ENCODE measurements around the gene CEP43.

CEP43 gene

DNA sequence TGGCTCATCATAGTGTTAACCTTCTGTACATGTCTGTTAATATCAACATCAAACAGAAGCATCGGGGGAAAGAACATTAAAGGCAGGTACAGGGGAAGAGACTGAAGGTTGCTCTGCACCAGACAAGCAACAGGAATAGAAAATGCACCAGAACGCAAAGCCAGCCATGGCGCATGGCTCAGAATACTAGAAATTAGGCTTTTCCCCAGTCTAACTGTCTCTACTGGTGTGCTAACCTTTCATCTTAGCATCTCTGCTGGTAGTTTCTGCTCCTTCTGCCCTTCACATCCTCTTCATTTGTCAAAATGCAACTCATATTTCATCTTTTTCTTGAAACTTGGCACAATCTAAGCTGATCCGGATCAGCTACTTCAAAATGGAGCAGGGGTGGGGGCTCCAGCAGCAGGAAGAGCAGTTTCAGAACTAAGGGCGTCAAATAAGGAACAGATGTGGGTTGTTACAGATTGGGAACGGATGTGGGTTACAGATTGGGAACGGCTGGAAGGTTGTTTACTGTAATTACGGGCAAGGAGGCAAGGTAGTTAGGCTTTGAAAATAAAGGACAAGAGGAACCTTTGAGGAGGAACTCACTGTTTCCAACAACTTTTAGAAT, 29.7 kb upstream of the CEP43 start:
- no peak for DNase-seq

- no peak for DNase-seq
Observed at GRCh38 chr6:166970091-166970490, 29.1 kb upstream of the CEP43 start.

DNA sequence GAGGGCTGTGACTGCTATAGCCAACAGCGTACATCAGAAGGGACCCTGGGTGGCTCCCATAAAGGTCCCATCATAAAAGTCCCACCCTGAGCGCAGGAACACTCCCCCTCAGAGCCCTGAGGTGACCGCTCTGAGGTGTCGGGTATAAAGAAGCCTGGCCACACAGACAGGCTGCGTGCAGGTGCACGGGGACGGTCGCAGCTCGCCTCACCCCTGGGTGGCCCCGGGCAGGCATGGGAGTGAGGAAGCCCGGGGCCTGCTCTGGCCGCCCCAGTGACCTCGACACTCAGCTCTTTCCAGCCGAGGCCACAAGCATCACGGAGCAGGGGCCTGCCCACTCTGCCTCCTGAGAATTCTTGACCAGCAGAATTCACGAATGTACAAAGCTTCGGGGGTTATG, 28.4 kb upstream of the CEP43 start:
- DNase-seq: no peak

GRCh38 chr6:166971271-166971670, 27.9 kb upstream of the CEP43 start:
- no peak for DNase-seq

GRCh38 chr6:166972101-166972500, 27.1 kb upstream of the CEP43 start:
- DNase-seq: no peak

DNA sequence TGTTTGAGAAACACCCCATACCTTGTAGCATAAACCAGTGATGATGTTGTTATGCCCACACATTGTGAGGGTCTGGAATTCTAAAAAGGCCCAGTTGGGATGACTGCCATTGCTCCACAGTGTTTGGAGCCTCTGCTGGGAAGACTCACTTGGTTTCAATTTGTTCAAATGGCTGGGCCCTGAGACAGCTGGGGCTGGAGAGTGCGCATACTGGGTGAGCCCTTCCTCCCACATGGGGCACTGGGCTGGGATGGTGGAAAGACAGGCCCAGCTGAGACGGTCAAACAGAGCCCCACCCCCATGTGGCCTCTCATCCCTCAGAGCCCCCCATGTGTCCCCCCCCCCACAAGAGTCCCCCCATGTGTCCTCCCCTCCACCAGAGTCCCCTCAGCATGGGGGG, 22.6 kb upstream of the CEP43 start:
- DNase-seq: no peak

GRCh38 chr6:166977621-166978525, 21.3 kb upstream of the CEP43 start:
- peak in 1 of 3 donors; percentile 20 for DNase-seq

- no peak for DNase-seq
Observed at GRCh38 chr6:166980738-166981137, 18.5 kb upstream of the CEP43 start.

- no peak for DNase-seq
Observed at GRCh38 chr6:166987448-166987847, 11.7 kb upstream of the CEP43 start.

DNA sequence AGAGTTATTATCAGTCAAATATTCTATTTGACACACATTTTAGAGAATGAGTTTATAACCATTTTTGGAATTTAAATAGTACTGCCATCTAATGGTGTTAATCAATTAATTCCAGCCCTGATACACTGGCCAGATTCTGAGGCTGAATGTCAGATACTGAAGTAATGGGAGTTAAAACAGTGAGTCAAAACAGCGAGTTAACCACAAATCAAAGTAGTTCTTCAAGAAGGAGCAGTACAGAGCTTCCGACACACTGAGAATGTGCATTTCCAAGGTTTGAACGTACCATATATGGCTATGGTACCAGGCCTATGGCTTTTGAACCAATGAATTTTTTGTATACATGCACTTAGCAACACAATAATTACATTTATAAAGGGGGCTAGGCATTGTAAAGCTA, 11.3 kb upstream of the CEP43 start:
- DNase-seq: peak in 1 of 3 donors; percentile 15

GRCh38 chr6:166988674-166989201, 10.5 kb upstream of the CEP43 start:
- DNase-seq: no peak

DNA sequence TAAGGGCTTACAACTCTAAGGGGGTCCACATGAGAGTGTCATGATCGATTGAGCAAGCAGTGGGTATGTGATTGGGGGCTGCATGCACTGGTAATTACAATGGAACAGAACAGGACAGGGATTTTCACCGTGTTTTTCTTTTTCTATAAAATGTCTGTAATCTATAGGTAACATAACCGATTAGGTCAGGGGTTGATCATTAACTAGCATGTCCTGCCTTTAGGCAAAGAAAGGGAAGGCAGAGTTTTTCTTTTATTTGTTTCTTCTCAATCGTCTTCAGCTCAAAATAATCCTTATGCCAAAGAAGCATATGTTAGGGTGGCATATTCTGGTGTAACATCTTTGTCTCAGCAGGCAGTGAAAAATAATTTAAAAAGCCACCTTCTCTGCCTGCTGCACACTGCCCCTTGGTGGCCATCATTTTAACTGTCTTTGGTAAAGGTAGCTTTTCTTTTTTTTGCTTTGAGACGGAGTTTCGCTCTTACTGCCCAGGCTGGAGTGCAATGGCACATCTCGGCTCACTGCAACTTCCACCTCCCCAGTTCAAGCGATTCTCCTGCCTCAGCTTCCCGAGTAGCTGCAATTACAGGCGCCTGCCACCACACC, 9.7 kb upstream of the CEP43 start:
- DNase-seq: peak; percentile 62 to 75 (median 66)

DNA sequence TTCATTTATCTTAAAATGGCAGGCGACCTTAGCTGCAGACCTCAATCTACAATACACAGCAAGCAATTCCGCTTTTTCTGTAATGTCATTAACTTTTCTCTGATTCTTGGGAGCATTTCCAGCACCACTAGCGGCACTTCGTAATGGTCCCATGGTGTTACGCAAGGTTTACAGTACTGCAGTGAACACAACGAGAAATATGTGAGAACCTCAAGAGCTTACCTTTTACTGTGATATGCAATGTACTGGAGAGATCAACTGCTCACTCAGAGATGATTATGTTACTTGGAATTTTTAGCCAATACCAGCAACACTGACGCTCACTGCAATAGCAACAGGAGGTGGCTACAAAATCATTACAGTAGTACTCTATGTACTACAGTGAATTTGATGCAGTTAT, 2.8 kb upstream of the CEP43 start:
- peak; percentile 12 to 27 (median 26) for DNase-seq

DNA sequence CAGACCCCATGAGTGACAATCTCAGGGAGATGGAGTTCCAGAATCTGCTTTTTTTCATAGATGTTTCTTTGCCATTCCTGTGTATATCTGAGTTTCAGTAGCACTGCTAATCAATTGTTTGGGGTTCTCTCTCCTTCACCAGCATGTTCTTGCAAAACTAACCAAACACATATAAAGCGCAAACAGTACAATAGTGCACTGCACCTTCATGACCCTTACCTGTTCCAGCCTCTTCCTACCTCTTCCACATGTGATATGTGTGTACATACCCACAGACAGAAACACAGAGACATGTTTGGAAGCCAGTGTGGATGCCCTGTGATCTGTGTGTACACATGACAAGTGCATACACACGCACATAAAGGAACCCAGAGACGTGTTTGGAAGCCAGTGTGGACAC, 1.8 kb upstream of the CEP43 start:
- no peak for DNase-seq

DNA sequence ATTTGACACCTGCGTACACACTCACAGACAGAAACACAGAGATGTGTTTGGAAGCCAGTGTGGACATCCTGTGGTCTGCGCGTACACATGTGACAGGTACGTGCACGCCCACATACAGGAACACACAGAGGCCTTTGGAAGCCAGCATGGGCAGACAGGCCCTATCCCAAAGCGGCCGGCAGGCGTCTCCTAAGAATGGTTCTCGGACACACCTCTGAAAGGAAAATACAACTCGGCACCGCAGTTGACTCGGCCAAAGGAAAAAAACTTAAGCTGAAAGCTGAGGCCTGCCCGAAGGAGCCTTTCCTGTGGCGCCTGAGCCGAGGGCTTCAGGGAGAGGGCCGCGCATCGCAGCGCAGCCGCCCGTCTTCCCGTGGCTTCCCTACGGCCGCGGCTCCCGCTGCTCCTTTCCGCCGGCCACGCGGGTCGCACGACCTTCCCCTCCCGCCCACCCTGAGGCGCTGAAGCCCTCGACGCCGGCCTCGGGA, 1.4 kb upstream of the CEP43 start:
- DNase-seq: peak; percentile 70 to 79 (median 71)

- peak in 1 of 3 donors; percentile 48 for DNase-seq
Observed at GRCh38 chr6:166998256-166999144, 697 bp upstream of the CEP43 start.

GRCh38 chr6:166999884-167000253, 672 bp downstream of the CEP43 start:
- no peak for DNase-seq

DNA sequence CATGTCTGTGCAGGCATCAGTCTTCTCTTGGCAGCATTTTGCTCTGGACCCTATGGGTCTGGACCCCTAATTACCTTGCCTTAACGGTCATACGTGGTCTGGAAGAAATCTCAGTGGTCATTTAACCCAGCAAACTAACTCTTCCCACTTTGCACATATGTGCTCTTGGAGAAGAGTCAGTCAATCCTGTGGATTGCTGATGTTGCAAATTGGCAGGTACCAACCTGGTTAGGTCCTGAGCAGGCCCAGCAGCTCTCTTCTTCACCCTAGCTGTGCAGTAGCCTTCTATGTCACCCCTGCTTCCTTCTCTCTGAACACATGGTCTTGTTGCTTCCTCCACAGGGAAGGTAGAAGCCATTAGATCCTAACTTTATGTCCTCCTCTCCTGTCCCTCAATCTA, 1.6 kb downstream of the CEP43 start:
- DNase-seq: no peak

DNA sequence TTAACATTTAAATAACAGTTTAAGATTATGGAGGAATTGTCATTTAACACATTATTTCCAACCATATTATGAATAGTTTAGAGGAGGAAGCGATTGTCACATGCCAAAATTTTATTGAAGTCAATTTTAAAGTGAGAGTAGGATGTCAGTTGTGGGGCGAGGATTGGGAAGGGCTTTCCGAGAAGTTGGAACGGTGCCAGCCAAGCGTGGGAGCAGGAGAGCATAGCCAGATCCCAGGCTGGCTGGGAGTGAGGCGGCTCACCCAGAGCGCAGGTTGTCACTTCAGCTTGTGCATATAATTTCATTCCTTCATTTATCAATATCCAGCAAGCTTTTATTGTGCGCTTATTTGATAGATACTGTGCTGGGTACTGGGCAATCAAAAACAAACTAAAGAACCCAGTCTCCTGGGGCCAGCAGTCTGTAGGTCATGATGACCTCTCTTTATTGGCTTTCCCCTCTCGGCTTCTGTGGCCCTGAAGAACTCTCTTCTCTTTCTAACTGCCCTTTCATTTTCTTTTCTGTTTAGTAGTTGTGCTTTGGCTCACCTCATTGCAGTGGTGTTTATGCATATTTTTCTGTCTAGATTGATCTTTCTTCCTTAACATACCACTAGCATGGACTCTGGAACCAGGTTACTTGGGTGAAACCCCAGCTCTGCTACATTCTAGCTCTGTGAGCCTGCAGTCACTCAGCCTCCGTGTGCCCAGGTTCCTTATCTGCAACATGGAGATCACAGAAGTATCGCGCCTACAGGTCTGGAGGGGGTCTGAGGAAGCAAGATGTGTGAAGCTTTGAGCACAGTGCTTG, 6.4 kb downstream of the CEP43 start:
- peak in 1 of 3 donors; percentile 7 for DNase-seq

DNA sequence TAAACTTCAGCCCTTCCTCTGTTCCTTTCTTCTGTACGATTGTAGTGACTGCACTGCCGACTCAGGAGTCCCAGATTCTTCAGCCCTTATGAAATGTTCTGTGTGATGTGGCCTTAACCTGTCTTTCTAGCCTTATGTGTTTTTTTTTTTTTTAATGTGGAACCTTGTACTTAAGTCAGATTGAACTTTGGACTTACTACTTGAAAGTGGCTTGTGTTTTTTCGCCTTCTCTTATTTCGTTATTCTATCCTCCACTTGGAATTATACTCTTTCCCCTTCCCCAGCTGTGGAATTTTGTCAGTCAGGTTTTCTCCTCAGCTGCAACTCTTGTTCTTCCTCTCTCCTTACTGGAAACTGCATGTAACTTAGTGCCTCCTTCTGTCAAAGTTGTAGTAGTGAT, 8.8 kb downstream of the CEP43 start:
- DNase-seq: no peak

DNA sequence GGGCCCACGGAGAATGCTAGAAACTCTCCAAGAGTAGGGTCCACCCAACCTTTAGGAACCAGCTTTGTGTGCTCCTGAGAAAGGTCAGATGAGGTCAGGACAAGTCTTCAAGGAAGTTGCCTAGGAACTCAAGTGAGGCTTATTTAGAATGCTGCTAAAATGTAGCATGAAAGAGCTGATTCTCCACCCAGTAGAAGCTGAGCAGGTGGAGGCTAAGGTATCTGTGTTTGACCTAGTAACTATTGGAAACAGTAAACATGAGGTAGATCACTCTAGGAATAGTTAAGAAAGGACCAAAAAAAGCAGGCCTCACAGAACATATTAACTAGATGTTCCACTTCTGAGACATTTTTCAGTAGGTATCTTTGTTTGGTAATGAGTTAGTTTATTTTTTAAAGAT, 13.9 kb downstream of the CEP43 start:
- DNase-seq: no peak

DNA sequence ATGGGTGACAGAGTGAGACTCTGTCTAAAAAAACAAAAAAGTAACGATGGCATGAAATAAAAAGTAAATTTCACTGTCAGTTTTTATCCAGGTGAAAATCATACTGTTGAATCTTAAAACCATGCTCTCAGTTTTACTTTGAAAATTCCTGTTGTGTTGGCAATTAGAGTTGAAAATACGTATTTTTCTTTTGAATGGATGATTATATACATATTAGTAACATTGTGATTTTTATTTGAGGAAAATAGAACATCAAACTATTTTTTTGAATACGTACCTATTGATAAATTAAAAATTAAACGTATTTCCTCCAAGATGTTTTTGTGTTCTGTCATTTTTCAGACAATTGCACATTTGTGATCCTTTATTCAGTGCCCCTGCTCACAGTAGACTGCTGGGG, 14.7 kb downstream of the CEP43 start:
- DNase-seq: no peak
